Measurements from ENCODE around the gene KCNN2. TPM values are rescaled to one million over a fixed set of nuclear protein-coding genes. Genes with fewer than 3 reads are reported as not detected.

The KCNN2 gene
- total RNA-seq, 2 donors from 2014 or later: not detected

DNA sequence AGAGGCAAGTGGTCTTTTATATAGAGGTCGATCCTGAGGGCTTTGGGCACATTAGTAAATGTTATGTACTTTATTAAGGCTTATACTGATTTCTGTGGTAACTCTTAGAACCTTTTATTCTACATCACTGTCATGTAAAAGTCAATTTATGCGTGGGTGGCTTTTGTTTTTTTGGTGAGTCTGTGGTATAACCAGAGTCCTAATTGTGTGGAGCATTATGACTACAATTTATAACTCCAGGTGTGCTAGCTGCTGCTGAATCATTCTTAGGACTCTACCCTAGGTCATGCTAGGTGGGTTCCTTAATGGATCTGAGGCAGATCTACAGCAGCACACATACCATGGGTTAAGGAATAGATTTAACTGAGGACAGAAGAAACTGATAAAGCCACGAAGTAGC lies 33.9 kb upstream of the KCNN2 start:
- no peak for ATAC-seq (ENCODE audit: insufficient number of reproducible peaks, low FRiP score, low read depth)

DNA sequence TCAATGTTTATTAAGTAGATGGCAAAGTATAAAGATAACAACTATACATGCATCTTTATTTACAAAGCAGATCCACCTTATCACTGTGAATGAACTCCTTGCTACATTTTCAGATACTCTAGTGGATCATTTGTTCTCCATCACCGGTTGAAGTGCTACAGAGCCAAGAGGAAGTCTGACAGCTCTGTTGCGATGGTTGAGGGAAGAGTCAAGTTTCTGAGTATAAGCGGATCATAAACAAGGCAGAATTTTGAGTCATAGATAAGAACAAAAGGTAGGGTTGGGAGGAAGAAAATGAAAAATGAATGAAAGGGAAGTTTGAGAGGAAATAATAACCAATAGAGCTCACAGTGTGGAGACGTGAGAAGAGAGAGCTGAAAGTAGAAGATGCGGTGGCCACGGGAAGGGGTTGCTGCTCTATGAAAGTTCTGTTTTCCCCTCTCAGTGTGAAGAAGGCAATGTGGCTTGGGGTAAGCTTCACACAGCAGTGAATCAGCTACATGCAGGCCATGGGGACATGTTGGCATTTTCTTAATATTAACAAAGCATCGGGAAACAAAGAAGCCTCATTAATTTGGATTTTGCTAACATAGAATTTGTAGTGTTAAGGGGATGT lies 30.8 kb upstream of the KCNN2 start:
- ATAC-seq (ENCODE audit: insufficient number of reproducible peaks, low FRiP score, low read depth): no peak
- Histone ChIP-seq H3K27ac (no peak overlapping the region), H3K4me1 (ENCODE audit: control insufficient read depth in 1 of 2, low read depth in 2 of 2) (no peaks in the 10 kb centered on the region), H3K27me3 (replicated peaks; ENCODE audit: insufficient read depth) (no peaks in the 10 kb centered on the region), H3K9me3 (no peaks in the 10 kb centered on the region), H3K36me3 (no peaks in the 10 kb centered on the region), H3K4me3 (no peak overlapping the region)
- TF ChIP-seq, protein P1, sequence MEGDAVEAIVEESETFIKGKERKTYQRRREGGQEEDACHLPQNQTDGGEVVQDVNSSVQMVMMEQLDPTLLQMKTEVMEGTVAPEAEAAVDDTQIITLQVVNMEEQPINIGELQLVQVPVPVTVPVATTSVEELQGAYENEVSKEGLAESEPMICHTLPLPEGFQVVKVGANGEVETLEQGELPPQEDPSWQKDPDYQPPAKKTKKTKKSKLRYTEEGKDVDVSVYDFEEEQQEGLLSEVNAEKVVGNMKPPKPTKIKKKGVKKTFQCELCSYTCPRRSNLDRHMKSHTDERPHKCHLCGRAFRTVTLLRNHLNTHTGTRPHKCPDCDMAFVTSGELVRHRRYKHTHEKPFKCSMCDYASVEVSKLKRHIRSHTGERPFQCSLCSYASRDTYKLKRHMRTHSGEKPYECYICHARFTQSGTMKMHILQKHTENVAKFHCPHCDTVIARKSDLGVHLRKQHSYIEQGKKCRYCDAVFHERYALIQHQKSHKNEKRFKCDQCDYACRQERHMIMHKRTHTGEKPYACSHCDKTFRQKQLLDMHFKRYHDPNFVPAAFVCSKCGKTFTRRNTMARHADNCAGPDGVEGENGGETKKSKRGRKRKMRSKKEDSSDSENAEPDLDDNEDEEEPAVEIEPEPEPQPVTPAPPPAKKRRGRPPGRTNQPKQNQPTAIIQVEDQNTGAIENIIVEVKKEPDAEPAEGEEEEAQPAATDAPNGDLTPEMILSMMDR (IDR thresholded peaks at IDR 0.05): no peak
- no peak for DNase-seq (ENCODE audit: low spot score)

More for the DNA sequence above, 33.9 kb upstream of the KCNN2 start:
- H3K27ac ChIP-seq: no peak overlapping the region
- no peaks in the 10 kb centered on the region for H3K4me1 ChIP-seq (ENCODE audit: control insufficient read depth in 1 of 2, low read depth in 2 of 2)
- TF ChIP-seq, protein P1 (IDR thresholded peaks at IDR 0.05): no peak
- H3K27me3 ChIP-seq (replicated peaks; ENCODE audit: insufficient read depth): no peaks in the 10 kb centered on the region
- no peaks in the 10 kb centered on the region for H3K9me3 ChIP-seq
- no peak for DNase-seq (ENCODE audit: low spot score)
- no peaks in the 10 kb centered on the region for H3K36me3 ChIP-seq
- H3K4me3 ChIP-seq: no peak overlapping the region

DNA sequence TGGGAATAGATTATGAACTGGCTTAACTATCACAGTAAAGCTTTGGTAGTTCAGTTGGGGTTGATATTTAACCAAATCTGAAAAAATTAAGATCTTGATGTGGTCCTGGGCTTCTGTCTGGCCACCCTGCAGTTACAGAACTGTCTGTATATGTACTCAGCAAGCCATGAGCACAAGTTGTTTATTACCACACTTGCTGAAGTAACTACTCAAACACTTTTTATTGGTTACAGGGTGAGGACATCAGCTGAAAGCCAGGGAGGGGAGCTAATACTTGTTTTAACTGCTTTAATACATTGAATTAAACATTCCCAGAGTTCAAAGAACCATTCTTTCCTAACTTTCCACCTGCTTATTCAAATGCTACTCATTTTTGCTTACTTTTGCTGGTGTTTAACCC lies 29.4 kb upstream of the KCNN2 start:
- no peaks in the 10 kb centered on the region for H3K4me1 ChIP-seq (ENCODE audit: control insufficient read depth in 1 of 2, low read depth in 2 of 2)
- DNase-seq (ENCODE audit: low spot score) (no peak), ATAC-seq (ENCODE audit: insufficient number of reproducible peaks, low FRiP score, low read depth) (no peak)
- H3K4me3 ChIP-seq: no peak overlapping the region
- no peak overlapping the region for H3K27ac ChIP-seq
- TF ChIP-seq, protein P1 (IDR thresholded peaks at IDR 0.05): no peak
- H3K36me3 ChIP-seq: no peaks in the 10 kb centered on the region
- H3K27me3 ChIP-seq (replicated peaks; ENCODE audit: insufficient read depth): no peaks in the 10 kb centered on the region
- no peaks in the 10 kb centered on the region for H3K9me3 ChIP-seq

DNA sequence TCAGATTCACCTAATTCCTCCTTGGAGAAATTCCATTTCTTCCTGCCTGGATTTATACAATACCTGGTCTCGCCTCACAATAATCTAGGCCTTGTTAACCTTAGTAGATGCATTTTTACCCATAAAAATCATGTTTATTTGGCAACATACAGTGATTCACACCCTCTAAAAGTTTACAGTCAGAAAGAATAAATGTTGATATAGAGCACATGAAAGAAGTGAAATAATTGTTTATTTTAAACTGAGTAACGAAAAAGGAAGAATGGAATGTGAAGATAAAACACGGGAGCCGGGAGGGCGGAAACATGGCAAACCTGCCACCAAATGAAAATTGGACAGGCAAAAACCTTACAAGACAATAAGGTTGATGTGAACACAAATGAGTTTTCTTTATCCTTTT lies 28.9 kb upstream of the KCNN2 start:
- H3K27me3 ChIP-seq (replicated peaks; ENCODE audit: insufficient read depth): no peaks in the 10 kb centered on the region

DNA sequence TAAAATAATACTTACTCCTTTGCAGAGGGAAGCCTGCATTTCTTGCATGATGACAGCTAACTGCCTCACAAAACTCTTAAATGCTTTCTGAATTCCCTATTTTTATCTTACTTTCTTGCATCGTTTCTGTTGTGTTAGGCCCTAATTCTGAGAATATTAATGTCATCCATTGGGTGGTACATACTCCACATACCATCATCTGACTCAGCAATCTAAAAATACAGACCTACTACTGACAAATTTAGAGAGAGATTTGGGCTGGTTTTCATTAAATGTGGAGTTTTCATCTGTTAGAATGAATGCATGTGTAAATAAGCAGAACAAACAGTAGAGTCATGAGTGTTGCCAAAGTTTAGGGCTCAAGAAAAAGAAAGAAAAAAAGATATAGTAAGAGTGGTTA lies 26.5 kb upstream of the KCNN2 start:
- Histone ChIP-seq H3K4me3 (no peak overlapping the region), H3K36me3 (no peaks in the 10 kb centered on the region), H3K4me1 (ENCODE audit: control insufficient read depth in 1 of 2, low read depth in 2 of 2) (no peaks in the 10 kb centered on the region), H3K9me3 (no peaks in the 10 kb centered on the region), H3K27ac (no peak overlapping the region), H3K27me3 (replicated peaks; ENCODE audit: insufficient read depth) (no peaks in the 10 kb centered on the region)
- DNase-seq (ENCODE audit: low spot score): no peak
- TF ChIP-seq, protein P1 (IDR thresholded peaks at IDR 0.05): no peak
- ATAC-seq (ENCODE audit: insufficient number of reproducible peaks, low FRiP score, low read depth): no peak

More for the DNA sequence above, 28.9 kb upstream of the KCNN2 start:
- Histone ChIP-seq H3K4me1 (ENCODE audit: control insufficient read depth in 1 of 2, low read depth in 2 of 2) (no peaks in the 10 kb centered on the region), H3K4me3 (no peak overlapping the region), H3K36me3 (no peaks in the 10 kb centered on the region), H3K27ac (no peak overlapping the region), H3K9me3 (no peaks in the 10 kb centered on the region)
- TF ChIP-seq, protein P1 (IDR thresholded peaks at IDR 0.05): no peak
- DNase-seq (ENCODE audit: low spot score): no peak
- ATAC-seq (ENCODE audit: insufficient number of reproducible peaks, low FRiP score, low read depth): no peak

All from thoracic aorta (tissue), 2 donors.